ENCODE data around the gene ALDH1A3. TPM values are rescaled to one million over a fixed set of nuclear protein-coding genes. Genes with fewer than 3 reads are reported as not detected.

Gene ALDH1A3
- total RNA-seq, 2 experiments from 2014 or later = not detected

DNA sequence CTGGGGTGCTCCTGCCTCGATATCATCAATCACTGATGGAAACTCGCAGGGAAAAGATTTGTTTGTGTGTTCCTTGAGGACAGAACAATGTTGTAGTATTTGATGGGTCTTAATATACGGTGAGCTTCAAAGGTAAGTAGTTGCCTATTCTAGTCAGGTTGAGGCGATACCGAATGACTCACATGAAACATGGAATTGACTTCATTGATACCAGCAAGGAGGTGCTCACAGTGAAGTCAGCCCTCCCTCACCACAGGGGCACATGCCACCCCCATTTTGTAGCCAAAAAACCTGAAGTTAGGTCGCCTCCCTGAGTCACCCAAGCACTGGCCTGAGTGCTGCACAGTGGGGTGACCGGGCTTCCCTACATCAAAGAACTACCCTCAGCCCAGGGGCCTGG, 3.7 kb upstream of the ALDH1A3 start:
- H3K27ac ChIP-seq (ENCODE audit: low read depth in 1 of 2, low read length in 2 of 2) = no peak overlapping the region
- H3K4me1 ChIP-seq (ENCODE audit: insufficient read depth, low read length) = peaks cover 6% of the 10 kb centered on the region
- Mint-ChIP-seq H3K27ac (no peak overlapping the region), H3K36me3 (ENCODE audit: low read depth) (no peaks in the 10 kb centered on the region), H3K9me3 (no peaks in the 10 kb centered on the region), H3K4me1 (ENCODE audit: low read depth) (no peaks in the 10 kb centered on the region), H3K4me3 (no peak overlapping the region), H3K27me3 (peaks cover 51% of the 10 kb centered on the region)
- TF ChIP-seq, protein P1, sequence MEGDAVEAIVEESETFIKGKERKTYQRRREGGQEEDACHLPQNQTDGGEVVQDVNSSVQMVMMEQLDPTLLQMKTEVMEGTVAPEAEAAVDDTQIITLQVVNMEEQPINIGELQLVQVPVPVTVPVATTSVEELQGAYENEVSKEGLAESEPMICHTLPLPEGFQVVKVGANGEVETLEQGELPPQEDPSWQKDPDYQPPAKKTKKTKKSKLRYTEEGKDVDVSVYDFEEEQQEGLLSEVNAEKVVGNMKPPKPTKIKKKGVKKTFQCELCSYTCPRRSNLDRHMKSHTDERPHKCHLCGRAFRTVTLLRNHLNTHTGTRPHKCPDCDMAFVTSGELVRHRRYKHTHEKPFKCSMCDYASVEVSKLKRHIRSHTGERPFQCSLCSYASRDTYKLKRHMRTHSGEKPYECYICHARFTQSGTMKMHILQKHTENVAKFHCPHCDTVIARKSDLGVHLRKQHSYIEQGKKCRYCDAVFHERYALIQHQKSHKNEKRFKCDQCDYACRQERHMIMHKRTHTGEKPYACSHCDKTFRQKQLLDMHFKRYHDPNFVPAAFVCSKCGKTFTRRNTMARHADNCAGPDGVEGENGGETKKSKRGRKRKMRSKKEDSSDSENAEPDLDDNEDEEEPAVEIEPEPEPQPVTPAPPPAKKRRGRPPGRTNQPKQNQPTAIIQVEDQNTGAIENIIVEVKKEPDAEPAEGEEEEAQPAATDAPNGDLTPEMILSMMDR (IDR thresholded peaks at IDR 0.05) = no peak
- H3K9me3 ChIP-seq (ENCODE audit: control insufficient read depth in 1 of 2, insufficient read depth in 1 of 2, low read length in 2 of 2) = peaks cover 0 to 8% of the 10 kb centered on the region in 2 experiments
- no peak overlapping the region for H3K4me3 ChIP-seq (ENCODE audit: low read length)
- ChIA-PET CTCF (no interaction called here), POLR2A (no interaction called here)
- H3K36me3 ChIP-seq (ENCODE audit: insufficient read depth, low read length) = no peaks in the 10 kb centered on the region
- intact Hi-C loops (cut with DNase I, micrococcal nuclease) = no loop called here
- peaks cover 27 to 29% of the 10 kb centered on the region in 2 experiments for H3K27me3 ChIP-seq (ENCODE audit: control insufficient read depth in 1 of 2, insufficient read depth in 2 of 2, low read length in 2 of 2)
- DNase-seq = no peak
- ATAC-seq (ENCODE audit: poor library complexity) = no peak

DNA sequence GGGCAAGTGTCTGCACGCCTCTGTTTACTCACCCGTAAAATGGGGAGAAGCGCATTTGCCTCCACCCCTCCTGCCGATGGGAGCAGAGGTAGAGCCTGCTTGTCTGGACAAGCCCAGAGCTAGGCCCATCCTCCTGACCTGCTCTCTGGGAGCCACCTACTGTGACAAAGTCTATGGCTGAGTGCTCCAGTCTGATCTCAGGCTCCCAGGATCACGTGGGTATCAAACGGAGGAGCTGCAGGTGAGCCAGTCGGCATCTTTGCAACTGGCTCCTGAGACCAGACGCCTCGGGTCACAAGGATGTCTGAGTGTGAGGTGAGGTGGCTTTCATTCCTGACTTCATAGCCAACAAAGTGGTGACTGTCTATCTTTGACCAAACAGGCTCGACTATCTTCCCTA, 2.1 kb upstream of the ALDH1A3 start:
- Histone ChIP-seq H3K27ac (ENCODE audit: low read depth in 1 of 2, low read length in 2 of 2) (no peak overlapping the region), H3K9me3 (ENCODE audit: control insufficient read depth in 1 of 2, insufficient read depth in 1 of 2, low read length in 2 of 2) (peaks cover 0 to 8% of the 10 kb centered on the region in 2 experiments), H3K4me1 (ENCODE audit: insufficient read depth, low read length) (peaks cover 6% of the 10 kb centered on the region), H3K4me3 (ENCODE audit: low read length) (no peak overlapping the region), H3K27me3 (ENCODE audit: control insufficient read depth in 1 of 2, insufficient read depth in 2 of 2, low read length in 2 of 2) (peaks cover 39 to 45% of the 10 kb centered on the region in 2 experiments), H3K36me3 (ENCODE audit: insufficient read depth, low read length) (no peaks in the 10 kb centered on the region)
- Mint-ChIP-seq H3K27me3 (peaks cover 67% of the 10 kb centered on the region), H3K27ac (no peak overlapping the region), H3K4me3 (no peak overlapping the region), H3K9me3 (no peaks in the 10 kb centered on the region), H3K36me3 (ENCODE audit: low read depth) (no peaks in the 10 kb centered on the region), H3K4me1 (ENCODE audit: low read depth) (no peaks in the 10 kb centered on the region)
- intact Hi-C loops (cut with DNase I, micrococcal nuclease) = no loop called here
- DNase-seq = no peak
- ChIA-PET CTCF (no interaction called here), POLR2A (no interaction called here)
- TF ChIP-seq, protein P1 (IDR thresholded peaks at IDR 0.05) = no peak
- no peak for ATAC-seq (ENCODE audit: poor library complexity)

DNA sequence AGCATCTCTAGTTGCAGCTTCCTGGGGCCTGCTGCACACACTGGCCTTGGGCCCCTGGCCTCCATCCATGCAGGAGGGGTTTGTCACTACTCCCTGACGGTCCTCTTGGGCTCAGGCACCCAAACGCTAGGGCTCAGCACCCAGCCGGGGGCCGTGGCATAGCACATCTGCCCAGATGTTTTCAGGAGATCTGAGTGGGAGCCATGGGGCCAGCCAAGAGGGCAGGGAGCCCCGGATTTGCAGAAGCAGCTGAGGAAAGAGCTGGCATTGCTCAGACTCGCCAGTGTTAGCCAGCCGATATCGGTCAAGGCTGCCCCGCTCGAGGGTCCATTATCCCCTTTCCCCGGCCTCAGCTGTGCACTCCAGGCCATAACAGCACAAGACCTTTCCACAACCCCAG, 1.5 kb upstream of the ALDH1A3 start:
- POLR2A ChIA-PET = no interaction called here
- Mint-ChIP-seq H3K36me3 (ENCODE audit: low read depth) (no peaks in the 10 kb centered on the region), H3K4me3 (no peak overlapping the region), H3K9me3 (no peaks in the 10 kb centered on the region), H3K27me3 (peaks cover 73% of the 10 kb centered on the region), H3K27ac (no peak overlapping the region), H3K4me1 (ENCODE audit: low read depth) (no peaks in the 10 kb centered on the region)
- DNase-seq (no peak), ATAC-seq (ENCODE audit: poor library complexity) (no peak)
- CTCF ChIA-PET = no interaction called here
- Histone ChIP-seq H3K27me3 (ENCODE audit: control insufficient read depth in 1 of 2, insufficient read depth in 2 of 2, low read length in 2 of 2) (peaks cover 39 to 51% of the 10 kb centered on the region in 2 experiments), H3K36me3 (ENCODE audit: insufficient read depth, low read length) (no peaks in the 10 kb centered on the region), H3K4me1 (ENCODE audit: insufficient read depth, low read length) (peaks cover 6% of the 10 kb centered on the region), H3K4me3 (ENCODE audit: low read length) (no peak overlapping the region), H3K27ac (ENCODE audit: low read depth in 1 of 2, low read length in 2 of 2) (no peak overlapping the region), H3K9me3 (ENCODE audit: control insufficient read depth in 1 of 2, insufficient read depth in 1 of 2, low read length in 2 of 2) (peaks cover 0 to 8% of the 10 kb centered on the region in 2 experiments)
- intact Hi-C loops (cut with DNase I, micrococcal nuclease) = no loop called here
- TF ChIP-seq, protein P1 (IDR thresholded peaks at IDR 0.05) = no peak
